Caco-2 (cell line): Measurements from ENCODE around the gene TAF8. TPM values are rescaled to one million over a fixed set of nuclear protein-coding genes. Genes with fewer than 3 reads are reported as not detected.
A peak's percentile ranks its signal among the peaks of the same experiment; 100 is the strongest.

ENCODE experiments used
- BruUV-seq: library from RNA; stranded (reverse); fragments of 400-500 nt; replicated peaks from 2 replicates; lab custom pipeline; 2021; lab: Mats Ljungman, UMichigan
- CTCF ChIA-PET: fragments of 300-600 bp; sonication (Branson Sonifier 250); formaldehyde crosslinking; loops from one replicate; lab custom pipeline; 2022; ENCODE audit warnings: antibody characterized with exemption; lab: Charles Lee
- POLR2A ChIA-PET: fragments of 300-600 bp; sonication (Branson Sonifier 250); formaldehyde crosslinking; loops from one replicate; lab custom pipeline; 2022; ENCODE audit warnings: antibody characterized with exemption; lab: Charles Lee
- DNase-seq, 2 experiments: peaks; one replicate each; pipeline versions ENCODE4 v3.0.0 to v3.0.0-alpha.2; 2020 to 2022
- H3K27me3 ChIP-seq: replicated peaks from 2 replicates; pipeline ENCODE4 v1.6.0; 2011; ENCODE audit warnings: low read length; ENCODE audit not compliant: control insufficient read depth, insufficient read depth
- H3K36me3 ChIP-seq: 2 replicates; pipeline ENCODE4 v1.5.1; 2011; ENCODE audit warnings: low read length; ENCODE audit not compliant: control insufficient read depth, insufficient read depth
- H3K4me1 ChIP-seq: fragments of 250-450 bp; sonication (Bioruptor Pico); 2 replicates; pipeline ENCODE4 v1.5.1; 2020; ENCODE audit warnings: mild to moderate bottlenecking
- H3K4me3 ChIP-seq: 2 replicates; pipeline ENCODE4 v1.5.1; 2011; ENCODE audit warnings: low read depth, mild to moderate bottlenecking, control low read depth, low read length
- H3K9me3 ChIP-seq: fragments of 250-450 bp; sonication (Bioruptor Pico); 2 replicates; pipeline ENCODE4 v1.5.1; 2020; ENCODE audit warnings: mild to moderate bottlenecking, moderate library complexity
- H3K27ac Mint-ChIP-seq: one replicate; pipeline ENCODE4 v1.8.0; 2022; ENCODE audit warnings: mixed read lengths; ENCODE audit not compliant: unreplicated experiment
- H3K27me3 Mint-ChIP-seq: one replicate; pipeline ENCODE4 v1.8.0; 2022; ENCODE audit warnings: mixed read lengths; ENCODE audit not compliant: insufficient read depth, unreplicated experiment
- H3K36me3 Mint-ChIP-seq: one replicate; pipeline ENCODE4 v1.8.0; 2022; ENCODE audit warnings: mild to moderate bottlenecking, mixed read lengths; ENCODE audit not compliant: insufficient read depth, unreplicated experiment
- H3K4me1 Mint-ChIP-seq: one replicate; pipeline ENCODE4 v1.8.0; 2022; ENCODE audit warnings: low read depth, mixed read lengths; ENCODE audit not compliant: unreplicated experiment
- H3K4me3 Mint-ChIP-seq: one replicate; pipeline ENCODE4 v1.8.0; 2022; ENCODE audit warnings: mild to moderate bottlenecking, moderate library complexity, mixed read lengths; ENCODE audit not compliant: unreplicated experiment
- H3K9me3 Mint-ChIP-seq: one replicate; pipeline ENCODE4 v1.8.0; 2022; ENCODE audit warnings: mixed read lengths; ENCODE audit not compliant: unreplicated experiment
- intact Hi-C: fragments of 100-400 bp; cut with micrococcal nuclease; formaldehyde crosslinking; loops from one replicate; pipeline ENCODE4 v1.10.0; 2022; ENCODE audit not compliant: unreplicated experiment
- total RNA-seq: library from RNA; stranded (reverse); gene quantifications from 2 replicates; pipeline ENCODE4 v1.2.3, GENCODE V29; 2022
- TF ChIP-seq, protein P1 (sequence below), 2 experiments: fragments of 200-600 bp in 1 of 2; IDR thresholded peaks; 1 replicate in 1 of 2; 2 replicates in 1 of 2; pipeline versions ENCODE4 v1.5.1 to v1.8.0; 2011 to 2022; ENCODE audit warnings: antibody characterized with exemption in 1 of 2, control low read depth in 1 of 2, inconsistent platforms in 1 of 2, low read depth in 1 of 2, low read length in 1 of 2, mild to moderate bottlenecking in 1 of 2, moderate library complexity in 1 of 2; ENCODE audit not compliant: insufficient read depth in 1 of 2, severe bottlenecking in 1 of 2, unreplicated experiment in 1 of 2

Gene TAF8
- total RNA-seq, 1 experiment from 2014 or later, result 37.7 TPM

DNA sequence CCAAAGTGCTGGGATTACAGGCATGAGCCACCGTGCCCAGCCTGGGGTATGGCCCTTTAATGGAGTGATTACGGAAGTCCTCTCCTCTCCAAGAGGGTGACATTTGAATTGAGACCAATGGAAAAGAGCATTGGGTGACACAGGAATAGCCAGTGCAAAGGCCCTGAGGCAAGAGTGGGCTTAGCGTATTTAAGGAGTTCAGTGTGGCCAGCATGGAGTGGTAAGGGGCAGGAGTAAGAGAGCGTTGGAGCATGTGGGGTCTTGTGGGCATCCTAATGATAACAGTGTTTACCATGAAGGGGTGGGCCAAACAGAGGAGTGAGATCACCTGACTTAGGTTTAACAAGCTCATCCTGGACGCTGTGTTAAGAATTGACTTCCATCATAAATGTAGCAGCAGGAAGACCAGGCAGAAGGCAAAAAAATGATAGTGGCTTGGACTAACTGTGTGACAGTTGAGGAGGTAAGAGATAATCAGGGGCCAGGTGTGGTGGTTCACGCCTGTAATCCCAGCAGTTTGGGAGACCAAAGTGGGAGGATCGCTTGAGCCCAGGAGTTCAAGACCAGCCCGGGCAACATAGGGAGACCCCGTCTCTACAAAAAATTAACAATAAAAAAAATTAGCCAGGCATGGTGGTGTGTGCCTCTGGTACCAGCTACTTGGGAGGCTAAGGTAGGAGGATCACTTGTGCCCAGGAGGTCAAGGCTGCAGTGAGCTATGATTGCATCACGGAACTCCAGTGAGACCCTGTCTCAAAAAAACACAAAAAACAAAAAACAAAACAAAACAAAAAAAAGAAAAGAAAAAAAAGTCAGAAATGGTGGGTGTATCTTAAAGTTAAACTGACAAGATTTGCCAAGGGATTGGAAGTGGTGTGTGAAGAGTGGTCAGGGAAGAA lies 40.7 kb downstream of the TAF8 start:
- POLR2A ChIA-PET, result no interaction called here
- Mint-ChIP-seq H3K27me3 (peaks cover 2% of the 10 kb centered on the region), H3K9me3 (no peaks in the 10 kb centered on the region), H3K36me3 (peaks cover 11% of the 10 kb centered on the region), H3K4me1 (no peaks in the 10 kb centered on the region), H3K27ac (no peak overlapping the region), H3K4me3 (no peak overlapping the region)
- no peaks in the 10 kb centered on the region for H3K27me3 ChIP-seq
- no peak overlapping the region for H3K4me3 ChIP-seq
- intact Hi-C loops, result no loop called here
- no peaks in the 10 kb centered on the region for H3K36me3 ChIP-seq
- H3K9me3 ChIP-seq, result no peaks in the 10 kb centered on the region
- DNase-seq, result no peak
- BruUV-seq, result no TSS peak
- CTCF ChIA-PET, result no interaction called here
- peaks cover 12% of the 10 kb centered on the region for H3K4me1 ChIP-seq
- TF ChIP-seq, protein P1, sequence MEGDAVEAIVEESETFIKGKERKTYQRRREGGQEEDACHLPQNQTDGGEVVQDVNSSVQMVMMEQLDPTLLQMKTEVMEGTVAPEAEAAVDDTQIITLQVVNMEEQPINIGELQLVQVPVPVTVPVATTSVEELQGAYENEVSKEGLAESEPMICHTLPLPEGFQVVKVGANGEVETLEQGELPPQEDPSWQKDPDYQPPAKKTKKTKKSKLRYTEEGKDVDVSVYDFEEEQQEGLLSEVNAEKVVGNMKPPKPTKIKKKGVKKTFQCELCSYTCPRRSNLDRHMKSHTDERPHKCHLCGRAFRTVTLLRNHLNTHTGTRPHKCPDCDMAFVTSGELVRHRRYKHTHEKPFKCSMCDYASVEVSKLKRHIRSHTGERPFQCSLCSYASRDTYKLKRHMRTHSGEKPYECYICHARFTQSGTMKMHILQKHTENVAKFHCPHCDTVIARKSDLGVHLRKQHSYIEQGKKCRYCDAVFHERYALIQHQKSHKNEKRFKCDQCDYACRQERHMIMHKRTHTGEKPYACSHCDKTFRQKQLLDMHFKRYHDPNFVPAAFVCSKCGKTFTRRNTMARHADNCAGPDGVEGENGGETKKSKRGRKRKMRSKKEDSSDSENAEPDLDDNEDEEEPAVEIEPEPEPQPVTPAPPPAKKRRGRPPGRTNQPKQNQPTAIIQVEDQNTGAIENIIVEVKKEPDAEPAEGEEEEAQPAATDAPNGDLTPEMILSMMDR (IDR thresholded peaks at IDR 0.05; ENCODE audit: insufficient read depth in 1 of 2, low read depth in 1 of 2, low read length in 1 of 2, severe bottlenecking in 1 of 2, unreplicated experiment in 1 of 2), result no peak

DNA sequence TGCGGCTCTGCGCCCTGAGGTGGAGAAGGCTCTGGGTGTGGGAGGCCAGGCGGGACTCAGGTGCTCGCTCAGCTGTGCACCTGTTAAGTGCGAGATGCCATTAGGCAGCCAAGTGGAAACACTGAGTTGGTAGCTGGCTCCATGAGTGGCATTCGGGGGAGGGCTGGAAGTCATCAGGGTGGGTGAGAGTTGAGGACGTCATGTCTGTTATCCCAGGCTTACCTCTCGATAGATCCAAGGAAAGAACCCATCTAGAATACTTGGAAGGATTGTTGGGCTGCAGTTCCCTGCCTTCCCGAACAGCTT lies 41.3 kb downstream of the TAF8 start:
- Mint-ChIP-seq H3K27me3 (peaks cover 2% of the 10 kb centered on the region), H3K27ac (no peak overlapping the region), H3K9me3 (no peaks in the 10 kb centered on the region), H3K36me3 (peaks cover 17% of the 10 kb centered on the region), H3K4me3 (no peak overlapping the region), H3K4me1 (no peaks in the 10 kb centered on the region)
- intact Hi-C loops, result no loop called here
- no peak for DNase-seq
- no TSS peak for BruUV-seq
- no peaks in the 10 kb centered on the region for H3K27me3 ChIP-seq
- TF ChIP-seq, protein P1 (IDR thresholded peaks at IDR 0.05; ENCODE audit: insufficient read depth in 1 of 2, low read depth in 1 of 2, low read length in 1 of 2, severe bottlenecking in 1 of 2, unreplicated experiment in 1 of 2), result no peak
- H3K4me1 ChIP-seq, result peaks cover 12% of the 10 kb centered on the region
- ChIA-PET POLR2A (no interaction called here), CTCF (no interaction called here)
- no peak overlapping the region for H3K4me3 ChIP-seq
- no peaks in the 10 kb centered on the region for H3K36me3 ChIP-seq
- no peaks in the 10 kb centered on the region for H3K9me3 ChIP-seq

DNA sequence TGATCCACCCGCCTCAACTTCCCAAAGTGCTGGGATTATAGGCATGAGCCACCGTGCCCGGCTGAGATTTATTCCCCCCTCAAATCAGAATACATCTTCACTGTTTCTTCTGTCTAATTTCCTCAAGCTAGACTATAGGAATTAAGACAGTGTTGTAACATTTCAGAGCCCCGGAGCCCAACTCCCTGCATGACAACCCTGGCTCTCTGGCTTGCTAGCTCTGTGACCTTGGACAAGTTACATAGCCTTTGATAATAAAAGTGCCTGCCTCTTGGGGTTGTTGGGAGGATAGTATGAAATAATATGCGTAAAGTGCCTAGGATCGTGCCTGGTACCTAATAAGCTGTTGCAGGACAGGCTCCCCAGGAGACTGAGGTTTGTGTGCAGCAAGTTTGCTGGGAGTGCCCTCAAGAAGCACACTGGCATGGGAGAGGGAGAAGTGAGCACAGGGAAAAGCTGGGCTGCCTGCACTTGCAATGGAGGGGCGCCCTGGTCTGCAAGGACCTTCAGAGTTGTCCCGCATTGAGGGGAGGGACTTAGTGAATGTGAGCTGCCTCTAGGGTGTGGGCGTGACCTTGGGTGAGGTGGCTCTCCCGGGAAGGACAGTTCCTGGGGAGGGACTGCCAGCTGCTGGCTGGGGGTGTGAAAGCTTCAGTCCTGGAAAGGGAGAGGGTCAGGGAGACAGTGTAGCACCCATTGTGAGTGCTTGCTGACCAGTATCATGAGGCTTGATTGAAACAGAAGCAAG lies 43.4 kb downstream of the TAF8 start:
- Histone ChIP-seq H3K36me3 (no peaks in the 10 kb centered on the region), H3K9me3 (no peaks in the 10 kb centered on the region), H3K4me1 (no peaks in the 10 kb centered on the region), H3K4me3 (no peak overlapping the region), H3K27me3 (no peaks in the 10 kb centered on the region)
- TF ChIP-seq, protein P1 (IDR thresholded peaks at IDR 0.05; ENCODE audit: insufficient read depth in 1 of 2, low read depth in 1 of 2, low read length in 1 of 2, severe bottlenecking in 1 of 2, unreplicated experiment in 1 of 2), result no peak
- Mint-ChIP-seq H3K4me1 (peaks cover 8% of the 10 kb centered on the region), H3K36me3 (peaks cover 37% of the 10 kb centered on the region), H3K4me3 (no peak overlapping the region), H3K27me3 (peaks cover 2% of the 10 kb centered on the region), H3K27ac (no peak overlapping the region), H3K9me3 (no peaks in the 10 kb centered on the region)
- BruUV-seq, result no TSS peak
- ChIA-PET POLR2A (no interaction called here), CTCF (interaction anchor here (0.5 to 1.3 kb wide), 3 partner anchors 50 to 173 kb away, joined by 3 read pairs; partner anchors contain the start of genes BYSL and MED20)
- intact Hi-C loops, result no loop called here
- peak; percentile 54 to 71 for DNase-seq
